Right atrium auricular region (tissue), 2 donors: Measurements from ENCODE around the gene DLGAP1. TPM values are rescaled to one million over a fixed set of nuclear protein-coding genes. Genes with fewer than 3 reads are reported as not detected.

Source experiments
- DNase-seq: peaks from one replicate; pipeline ENCODE4 v3.0.0-alpha.2; 2019; ENCODE audit warnings: low spot score
- H3K27ac ChIP-seq, 2 donors: fragments of 200-600 bp; sonication (generic); 1 replicate in 1 of 2; 2 replicates in 1 of 2; pipeline ENCODE4 v1.5.1; 2016 to 2019
- H3K27me3 ChIP-seq, 2 donors: fragments of 200-600 bp; sonication (generic); one replicate each; pipeline versions ENCODE4 v1.5.1 to v1.6.0; 2017 to 2019
- H3K36me3 ChIP-seq: fragments of 200-600 bp; sonication (generic); one replicate; pipeline ENCODE4 v1.5.1; 2016
- H3K4me1 ChIP-seq, 2 donors: fragments of 200-600 bp; sonication (generic); one replicate each; pipeline versions ENCODE4 v1.5.1 to v1.6.0; 2017 to 2019
- H3K4me3 ChIP-seq, 2 donors: fragments of 200-600 bp; sonication (generic); 1 replicate in 1 of 2; 2 replicates in 1 of 2; pipeline ENCODE4 v1.5.1; 2017 to 2019; ENCODE audit warnings: mild to moderate bottlenecking in 1 of 2, moderate library complexity in 1 of 2
- H3K9me3 ChIP-seq, 2 donors: fragments of 200-600 bp; sonication (generic); one replicate each; pipeline ENCODE4 v1.5.1; 2019
- total RNA-seq, 2 donors: library from RNA; depleted of rRNA; stranded (reverse); fragments of >200 nt; gene quantifications; one replicate each; pipeline ENCODE4 v1.1.0, GENCODE V29; 2016
- TF ChIP-seq, protein P1 (sequence below), 2 donors: fragments of 200-600 bp; sonication (generic); IDR thresholded peaks; one replicate each; pipeline ENCODE4 v1.5.1; 2019; ENCODE audit warnings: antibody characterized with exemption in 2 of 2

DLGAP1 gene
- total RNA-seq, 2 donors from 2014 or later = 0.56 to 1.1 TPM

DNA sequence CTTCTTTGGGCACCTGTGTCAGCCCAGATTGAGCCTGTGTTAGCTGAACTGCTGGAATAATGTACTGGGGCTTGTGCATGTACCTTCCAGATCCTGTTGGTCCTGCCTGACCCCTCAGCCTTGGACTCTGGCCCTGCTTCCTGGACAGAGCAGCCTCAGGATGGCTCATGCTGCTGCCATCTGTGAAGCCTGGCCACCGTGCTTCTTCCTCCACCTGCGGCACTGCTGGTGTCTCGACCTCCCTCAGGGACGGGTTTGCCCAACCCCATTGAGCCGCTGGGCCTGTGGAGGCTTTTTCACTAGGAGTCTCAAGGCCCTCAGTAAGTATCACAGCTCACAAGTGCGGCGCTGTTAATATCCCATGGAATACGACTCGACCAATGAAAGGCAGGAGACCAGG lies 662.4 kb downstream of the DLGAP1 start:
- H3K4me3 ChIP-seq = no peak overlapping the region
- H3K9me3 ChIP-seq = no peaks in the 10 kb centered on the region
- TF ChIP-seq, protein P1, sequence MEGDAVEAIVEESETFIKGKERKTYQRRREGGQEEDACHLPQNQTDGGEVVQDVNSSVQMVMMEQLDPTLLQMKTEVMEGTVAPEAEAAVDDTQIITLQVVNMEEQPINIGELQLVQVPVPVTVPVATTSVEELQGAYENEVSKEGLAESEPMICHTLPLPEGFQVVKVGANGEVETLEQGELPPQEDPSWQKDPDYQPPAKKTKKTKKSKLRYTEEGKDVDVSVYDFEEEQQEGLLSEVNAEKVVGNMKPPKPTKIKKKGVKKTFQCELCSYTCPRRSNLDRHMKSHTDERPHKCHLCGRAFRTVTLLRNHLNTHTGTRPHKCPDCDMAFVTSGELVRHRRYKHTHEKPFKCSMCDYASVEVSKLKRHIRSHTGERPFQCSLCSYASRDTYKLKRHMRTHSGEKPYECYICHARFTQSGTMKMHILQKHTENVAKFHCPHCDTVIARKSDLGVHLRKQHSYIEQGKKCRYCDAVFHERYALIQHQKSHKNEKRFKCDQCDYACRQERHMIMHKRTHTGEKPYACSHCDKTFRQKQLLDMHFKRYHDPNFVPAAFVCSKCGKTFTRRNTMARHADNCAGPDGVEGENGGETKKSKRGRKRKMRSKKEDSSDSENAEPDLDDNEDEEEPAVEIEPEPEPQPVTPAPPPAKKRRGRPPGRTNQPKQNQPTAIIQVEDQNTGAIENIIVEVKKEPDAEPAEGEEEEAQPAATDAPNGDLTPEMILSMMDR (IDR thresholded peaks at IDR 0.05) = no peak
- no peaks in the 10 kb centered on the region for H3K4me1 ChIP-seq
- H3K36me3 ChIP-seq = no peaks in the 10 kb centered on the region
- no peaks in the 10 kb centered on the region for H3K27me3 ChIP-seq
- H3K27ac ChIP-seq = no peak overlapping the region
- no peak for DNase-seq

DNA sequence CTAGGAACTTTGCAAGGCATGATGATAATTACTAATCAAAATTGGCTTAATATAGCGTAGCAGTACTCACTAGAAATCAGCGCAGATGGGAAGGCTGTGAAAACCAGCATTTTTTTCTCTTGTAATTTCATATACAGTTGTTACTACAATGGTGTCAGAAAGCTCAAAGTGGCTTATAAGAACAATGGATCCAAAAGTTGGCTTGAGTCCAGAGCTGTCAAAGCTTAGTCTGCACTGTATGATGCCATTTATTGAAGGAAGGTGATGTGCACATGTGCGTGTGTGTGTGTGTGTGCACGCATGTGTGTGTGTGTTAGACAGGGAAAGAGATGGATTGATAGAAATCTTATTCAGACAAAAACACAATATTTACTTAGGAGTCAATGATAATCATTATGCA lies 663.9 kb downstream of the DLGAP1 start:
- no peaks in the 10 kb centered on the region for H3K4me1 ChIP-seq
- no peak overlapping the region for H3K27ac ChIP-seq
- TF ChIP-seq, protein P1 (IDR thresholded peaks at IDR 0.05) = no peak
- no peak overlapping the region for H3K4me3 ChIP-seq
- no peaks in the 10 kb centered on the region for H3K36me3 ChIP-seq
- no peaks in the 10 kb centered on the region for H3K9me3 ChIP-seq
- no peaks in the 10 kb centered on the region for H3K27me3 ChIP-seq
- no peak for DNase-seq

DNA sequence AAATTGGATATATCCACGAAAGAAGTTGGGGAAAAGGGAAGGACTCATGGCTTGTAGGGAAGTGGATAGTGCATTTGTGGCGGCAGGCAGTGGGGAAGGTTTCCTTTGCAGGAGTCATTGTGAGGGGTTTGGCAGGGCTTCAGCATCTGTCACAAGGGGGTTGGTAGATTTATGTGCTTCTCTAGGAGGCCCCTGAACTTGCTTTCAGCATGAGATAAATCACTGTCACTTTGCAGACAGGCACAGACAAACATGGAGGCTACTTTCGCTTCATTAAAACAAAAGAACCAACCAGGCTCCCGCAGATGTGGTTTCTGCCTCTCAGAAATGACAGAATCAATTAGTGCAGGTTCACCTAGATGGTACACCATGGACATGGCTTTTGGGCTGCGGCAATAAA lies 664.4 kb downstream of the DLGAP1 start:
- no peaks in the 10 kb centered on the region for H3K9me3 ChIP-seq
- TF ChIP-seq, protein P1 (IDR thresholded peaks at IDR 0.05) = no peak
- DNase-seq = no peak
- no peaks in the 10 kb centered on the region for H3K27me3 ChIP-seq
- H3K36me3 ChIP-seq = no peaks in the 10 kb centered on the region
- no peaks in the 10 kb centered on the region for H3K4me1 ChIP-seq
- no peak overlapping the region for H3K27ac ChIP-seq
- H3K4me3 ChIP-seq = no peak overlapping the region

DNA sequence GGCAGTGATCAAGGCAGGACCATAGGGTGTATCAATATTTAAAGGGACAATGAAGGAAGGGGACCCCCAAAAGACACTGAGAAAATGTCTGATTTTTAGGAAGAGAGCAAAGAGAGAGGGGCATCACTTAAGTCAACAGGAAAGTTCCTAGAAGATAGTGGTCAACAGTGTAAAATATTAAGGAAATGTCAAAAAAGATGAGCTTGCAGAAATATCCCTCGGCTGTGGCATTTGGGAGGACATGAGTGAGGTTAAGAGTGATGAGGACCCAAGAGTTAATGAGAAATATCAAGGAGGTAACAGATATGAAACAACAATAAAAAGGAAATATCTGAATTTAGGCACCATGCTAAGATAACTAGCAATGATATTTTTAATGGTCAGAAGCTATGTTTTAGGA lies 665.6 kb downstream of the DLGAP1 start:
- DNase-seq = no peak
- TF ChIP-seq, protein P1 (IDR thresholded peaks at IDR 0.05) = no peak
- Histone ChIP-seq H3K4me3 (no peak overlapping the region), H3K27ac (no peak overlapping the region), H3K36me3 (no peaks in the 10 kb centered on the region), H3K4me1 (no peaks in the 10 kb centered on the region), H3K27me3 (no peaks in the 10 kb centered on the region), H3K9me3 (no peaks in the 10 kb centered on the region)

DNA sequence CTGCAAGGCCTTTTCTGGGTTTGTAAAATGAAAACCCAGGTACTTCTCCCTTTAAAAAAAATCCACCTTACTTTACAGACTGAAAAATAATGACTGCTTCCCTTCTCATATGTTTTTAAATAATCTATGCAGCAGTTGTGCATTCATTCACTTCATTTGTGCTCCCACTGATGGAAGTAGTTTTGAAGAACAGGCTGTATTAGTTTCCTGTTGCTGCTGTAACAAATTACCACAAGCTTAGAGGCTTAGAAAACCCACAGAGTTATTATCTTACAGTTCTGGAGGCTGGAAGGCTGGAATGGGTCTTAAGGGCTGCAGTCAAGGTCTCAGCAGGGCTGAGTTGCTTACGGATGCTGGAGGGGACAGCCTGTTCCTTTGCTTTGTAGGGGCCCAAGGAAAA lies 670.2 kb downstream of the DLGAP1 start:
- TF ChIP-seq, protein P1 (IDR thresholded peaks at IDR 0.05) = no peak
- no peak for DNase-seq
- Histone ChIP-seq H3K9me3 (no peaks in the 10 kb centered on the region), H3K4me1 (no peaks in the 10 kb centered on the region), H3K27ac (no peak overlapping the region), H3K4me3 (no peak overlapping the region), H3K27me3 (no peaks in the 10 kb centered on the region), H3K36me3 (no peaks in the 10 kb centered on the region)

DNA sequence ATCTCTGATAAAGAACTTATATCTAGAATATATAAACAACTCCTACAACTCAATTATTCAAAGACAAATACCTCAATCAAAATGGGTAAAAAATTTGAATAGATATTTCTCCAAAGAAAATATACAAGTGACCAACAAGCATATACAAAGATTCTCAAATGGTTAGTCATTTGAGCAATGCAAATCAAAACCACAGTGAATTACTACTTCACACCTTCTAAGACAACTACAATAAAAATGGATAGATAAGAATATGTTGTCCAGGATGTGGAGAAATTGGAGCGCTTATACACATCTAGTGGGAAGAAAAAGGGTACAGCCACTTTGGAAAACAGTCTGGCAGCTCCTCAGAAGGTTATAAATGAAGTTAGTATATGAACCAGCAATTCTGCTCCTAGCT lies 672.2 kb downstream of the DLGAP1 start:
- no peak for DNase-seq
- Histone ChIP-seq H3K27me3 (no peaks in the 10 kb centered on the region), H3K36me3 (no peaks in the 10 kb centered on the region), H3K27ac (no peak overlapping the region), H3K9me3 (no peaks in the 10 kb centered on the region), H3K4me3 (no peak overlapping the region), H3K4me1 (no peaks in the 10 kb centered on the region)
- TF ChIP-seq, protein P1 (IDR thresholded peaks at IDR 0.05) = no peak
